IPS-11a (cell line): ENCODE results near the gene PRB3.

Experiments used
- H3K4me3 ChIP-seq: one replicate; pipeline ENCODE4 v1.5.1; 2013; ENCODE audit warnings: low read depth, low read length, control low read depth

PRB3 gene

GRCh38 chr12:11269607-11270006 is at the start of gene PRB3:
TSS of gene PRB3 (minus strand) at chr12:11269707. CDS start at chr12:11269669, 38 bp downstream.
- no peak within 1 kb of the TSS for H3K4me3 ChIP-seq

- no peak within 1 kb of the TSS for H3K4me3 ChIP-seq
These were observed 40.8 kb upstream of the PRB3 start, which contains the start of gene PRB4 for GRCh38 chr12:11310336-11310735. TSS of gene PRB4 (minus strand) at chr12:11310436. CDS start at chr12:11310398, 38 bp downstream.

- H3K4me3 ChIP-seq, result no peak overlapping the region
These were observed 37.6 kb upstream of the PRB3 start for GRCh38 chr12:11307143-11307542.

- no peak overlapping the region for H3K4me3 ChIP-seq
These were observed 3.9 kb upstream of the PRB3 start for GRCh38 chr12:11273449-11273848.

- no peak overlapping the region for H3K4me3 ChIP-seq
These were observed 5.0 kb downstream of the PRB3 start for GRCh38 chr12:11264501-11264900.

- H3K4me3 ChIP-seq, result no peak overlapping the region
These were observed 23.0 kb downstream of the PRB3 start for GRCh38 chr12:11246489-11246888.

GRCh38 chr12:11242656-11243055 is 26.9 kb downstream of the PRB3 start:
- no peak overlapping the region for H3K4me3 ChIP-seq

GRCh38 chr12:11240348-11240930 is 29.1 kb downstream of the PRB3 start:
- no peak overlapping the region for H3K4me3 ChIP-seq

- no peak overlapping the region for H3K4me3 ChIP-seq
These were observed 31.2 kb downstream of the PRB3 start for GRCh38 chr12:11238275-11238674.

GRCh38 chr12:11233532-11233931 is 36.0 kb downstream of the PRB3 start:
- no peak overlapping the region for H3K4me3 ChIP-seq

GRCh38 chr12:11228296-11228879 is 41.1 kb downstream of the PRB3 start:
- H3K4me3 ChIP-seq, result no peak overlapping the region

GRCh38 chr12:11227373-11227772 is 42.1 kb downstream of the PRB3 start:
- H3K4me3 ChIP-seq, result no peak overlapping the region
